Measurements from ENCODE around the gene TMEM14A.

TMEM14A gene

GRCh38 chr6:52728394-52728793 lies 57.5 kb downstream of the TMEM14A start:
- no peak for DNase-seq (ENCODE audit: low read depth)
- no peak overlapping the region for H3K4me3 ChIP-seq (ENCODE audit: low read length)
- TF ChIP-seq CTCF (conservative IDR thresholded peaks at IDR 0.05; ENCODE audit: low read depth, low read length) = no peak

DNA sequence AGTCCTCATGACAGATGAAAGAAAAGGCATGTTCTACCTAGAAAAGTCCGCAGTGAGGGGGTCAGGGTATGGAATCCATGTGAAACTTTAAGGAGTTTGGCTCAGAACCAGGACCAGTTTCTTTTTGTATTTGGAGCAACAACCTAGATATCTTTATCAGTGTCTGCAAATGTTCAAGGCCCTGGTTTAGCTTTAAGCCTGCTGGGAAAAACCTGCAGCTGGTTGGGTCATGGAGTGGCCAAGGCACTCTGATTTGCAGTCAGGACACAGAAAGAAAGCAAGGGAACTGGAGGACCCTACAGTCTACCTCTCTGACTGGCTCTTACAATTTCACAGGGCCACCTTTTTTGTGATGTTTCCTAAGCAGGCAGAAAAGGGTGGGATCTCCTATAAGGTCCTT lies 58.7 kb downstream of the TMEM14A start:
- no peak for TF ChIP-seq CTCF (conservative IDR thresholded peaks at IDR 0.05; ENCODE audit: low read depth, low read length)
- DNase-seq (ENCODE audit: low read depth) = no peak
- H3K4me3 ChIP-seq (ENCODE audit: low read length) = no peak overlapping the region

DNA sequence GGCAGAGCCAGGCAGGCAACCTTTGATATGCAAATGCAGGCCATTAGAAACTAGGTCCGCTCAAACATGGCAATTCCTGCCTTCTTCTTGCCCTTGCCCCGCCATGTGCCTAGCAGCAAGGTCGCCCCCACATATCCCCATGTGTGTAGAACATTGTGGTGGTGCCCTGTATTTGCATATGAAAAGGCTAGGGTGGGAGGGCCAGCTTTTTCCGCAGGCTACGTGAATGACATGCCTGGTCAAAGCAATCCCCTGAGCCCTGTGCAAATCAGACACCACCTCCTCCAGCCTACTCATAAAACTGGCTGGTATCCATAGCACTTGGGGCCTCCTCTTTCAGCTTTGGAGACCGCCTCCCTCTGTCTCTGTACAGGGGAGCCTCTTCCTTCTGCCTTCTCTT lies 60.8 kb downstream of the TMEM14A start:
- no peak overlapping the region for H3K4me3 ChIP-seq (ENCODE audit: low read length)
- no peak for DNase-seq (ENCODE audit: low read depth)
- no peak for TF ChIP-seq CTCF (conservative IDR thresholded peaks at IDR 0.05; ENCODE audit: low read depth, low read length)

DNA sequence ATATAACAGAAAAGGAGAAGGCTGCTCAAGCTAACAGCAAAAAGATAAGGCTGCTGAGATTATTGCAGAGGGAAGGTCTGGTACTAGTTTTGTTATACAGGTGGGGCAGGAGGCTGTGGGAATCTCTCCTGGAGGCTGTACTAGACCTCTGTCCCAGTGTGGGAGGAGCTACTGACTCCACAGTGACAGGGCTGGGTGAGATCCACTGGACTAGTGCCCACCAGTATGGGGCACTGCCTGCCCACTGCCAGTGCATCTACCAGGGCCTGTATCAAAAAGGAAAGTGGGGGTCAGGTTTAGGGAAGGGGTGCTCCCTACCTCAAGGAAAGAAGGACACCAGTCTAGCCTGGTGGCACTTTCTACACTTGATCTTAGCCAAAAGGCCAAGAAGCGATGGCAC lies 62.3 kb downstream of the TMEM14A start:
- no peak for TF ChIP-seq CTCF (conservative IDR thresholded peaks at IDR 0.05; ENCODE audit: low read depth, low read length)
- DNase-seq (ENCODE audit: low read depth) = no peak
- H3K4me3 ChIP-seq (ENCODE audit: low read length) = no peak overlapping the region

DNA sequence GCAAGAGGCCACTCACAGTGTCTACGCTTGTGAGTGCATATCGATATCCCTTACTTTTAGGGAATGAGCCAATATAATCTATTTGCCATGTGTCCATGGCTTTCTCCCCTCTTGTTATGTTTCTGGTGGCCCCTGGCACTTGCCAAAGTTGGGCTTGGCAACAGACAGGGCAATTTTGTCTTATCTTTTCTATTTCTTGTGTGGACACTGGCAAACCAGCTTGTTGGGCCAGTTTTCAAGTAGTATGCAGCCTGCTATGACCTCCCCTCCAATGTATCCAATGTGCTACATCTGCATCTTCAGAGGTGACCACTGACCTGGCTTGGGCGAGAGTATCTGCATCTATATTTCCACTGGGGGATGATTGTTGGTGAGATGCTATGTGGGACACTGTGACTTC lies 63.2 kb downstream of the TMEM14A start:
- no peak overlapping the region for H3K4me3 ChIP-seq (ENCODE audit: low read length)
- no peak for TF ChIP-seq CTCF (conservative IDR thresholded peaks at IDR 0.05; ENCODE audit: low read depth, low read length)
- no peak for DNase-seq (ENCODE audit: low read depth)

DNA sequence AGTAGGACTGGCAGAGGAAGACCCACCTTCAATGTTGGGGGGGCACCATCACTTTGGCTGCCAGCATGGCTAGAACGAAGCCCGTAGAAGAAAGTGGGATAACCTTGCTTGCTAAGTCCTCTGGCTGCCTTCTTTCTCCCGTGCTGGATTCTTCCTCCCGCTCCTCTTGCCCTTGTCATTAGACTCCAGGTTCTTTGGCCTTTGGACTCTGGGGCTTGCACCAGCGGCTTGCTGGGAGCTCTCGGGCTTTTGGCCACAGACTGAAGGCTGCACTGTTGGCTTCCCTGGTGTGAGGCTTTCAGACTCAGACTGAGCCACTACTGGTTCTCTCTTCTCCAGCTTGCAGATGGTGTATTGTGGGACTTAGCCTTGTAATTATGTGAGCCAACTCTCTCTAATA lies 64.2 kb downstream of the TMEM14A start:
- DNase-seq (ENCODE audit: low read depth) = no peak
- no peak for TF ChIP-seq CTCF (conservative IDR thresholded peaks at IDR 0.05; ENCODE audit: low read depth, low read length)
- no peak overlapping the region for H3K4me3 ChIP-seq (ENCODE audit: low read length)

DNA sequence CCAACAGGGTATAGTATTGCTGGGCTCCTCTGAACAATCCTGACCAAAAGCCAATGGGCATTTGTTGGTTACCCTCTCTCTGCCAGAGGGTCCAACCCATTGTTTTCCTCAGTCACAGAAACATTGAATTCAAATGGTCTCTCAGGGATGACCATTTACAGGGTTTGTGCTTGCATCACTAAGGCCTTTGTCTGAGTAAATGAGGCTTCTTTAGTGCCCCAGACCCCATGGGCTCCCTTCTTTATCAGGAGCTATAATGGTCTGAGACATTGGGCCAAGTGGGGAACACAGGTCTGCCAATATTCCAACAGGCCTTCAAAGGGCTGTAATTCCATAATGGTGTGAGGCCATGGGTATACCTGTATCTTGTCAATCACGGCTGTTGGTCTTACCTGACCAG lies 65.2 kb downstream of the TMEM14A start:
- no peak overlapping the region for H3K4me3 ChIP-seq (ENCODE audit: low read length)
- TF ChIP-seq CTCF (conservative IDR thresholded peaks at IDR 0.05; ENCODE audit: low read depth, low read length) = no peak
- DNase-seq (ENCODE audit: low read depth) = no peak

Data from retinal pigment epithelial cell (primary cell).